NCI-H446 treated with DMSO at 0.1 percent for 48 hours (cell line): Measurements from ENCODE around the gene PCP4L1.
"Not testable (repeated sequence)": the region's sequence is repeated elsewhere in the genome, so short reads cannot be mapped to it uniquely, and the experiment has no call there.

ENCODE experiments used
- DNase-seq: peaks from one replicate; lab custom pipeline; 2025; lab: John Stamatoyannopoulos, UW

The PCP4L1 gene

GRCh38 chr1:161228032-161228431 lies 30.5 kb upstream of the PCP4L1 start:
- no peak for DNase-seq

DNA sequence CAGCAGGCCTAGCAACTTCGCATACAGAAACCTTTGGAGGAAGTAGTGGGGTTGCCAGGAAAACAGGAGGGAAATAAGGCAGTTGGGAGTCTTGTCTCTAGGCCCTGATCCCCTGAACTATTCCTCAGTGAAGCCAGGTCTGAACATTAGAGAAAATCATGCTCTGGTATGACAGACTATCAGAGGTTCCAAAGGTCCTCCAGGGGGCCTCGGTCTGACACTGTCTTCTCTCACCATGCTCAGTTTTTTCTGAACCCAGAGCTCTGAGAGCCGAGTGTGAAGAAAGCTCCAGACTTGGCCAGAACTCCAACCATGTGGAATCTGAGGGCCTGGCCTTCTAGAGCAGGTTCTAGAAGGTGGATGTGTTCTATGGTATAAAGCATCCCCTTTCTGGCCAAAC lies 28.6 kb upstream of the PCP4L1 start:
- DNase-seq = no peak

- no peak for DNase-seq
Measured at GRCh38 chr1:161230762-161231161, 27.8 kb upstream of the PCP4L1 start.

GRCh38 chr1:161233102-161233501 lies 25.4 kb upstream of the PCP4L1 start:
- DNase-seq = no peak

GRCh38 chr1:161235957-161236775 lies 22.4 kb upstream of the PCP4L1 start:
- no peak for DNase-seq

GRCh38 chr1:161238039-161238473 lies 20.5 kb upstream of the PCP4L1 start, which contains the start of gene NR1I3:
NR1I3 (minus strand) TSS chr1:161238203; CDS start chr1:161236565, 1,638 bp downstream.
- no peak for DNase-seq

DNA sequence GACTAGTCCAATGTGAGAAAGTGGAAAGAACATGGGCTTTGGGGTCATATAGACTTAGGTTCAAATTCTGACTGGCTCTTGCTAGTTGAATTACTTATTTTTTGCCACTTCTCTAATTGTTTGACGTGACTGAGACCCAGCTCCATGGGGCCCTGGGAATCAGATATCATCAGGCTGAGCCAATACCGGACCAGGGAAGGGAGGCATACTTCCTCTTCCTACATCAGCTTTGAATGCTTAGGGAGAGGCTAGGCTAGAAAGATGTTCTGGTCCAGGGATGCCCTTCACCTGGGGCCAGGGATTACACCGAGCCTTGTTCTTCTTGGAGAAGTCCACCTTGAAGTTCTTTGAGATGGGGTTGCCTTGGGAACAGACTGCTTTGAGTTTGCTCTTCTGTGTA lies 16.9 kb upstream of the PCP4L1 start:
- no peak for DNase-seq

DNA sequence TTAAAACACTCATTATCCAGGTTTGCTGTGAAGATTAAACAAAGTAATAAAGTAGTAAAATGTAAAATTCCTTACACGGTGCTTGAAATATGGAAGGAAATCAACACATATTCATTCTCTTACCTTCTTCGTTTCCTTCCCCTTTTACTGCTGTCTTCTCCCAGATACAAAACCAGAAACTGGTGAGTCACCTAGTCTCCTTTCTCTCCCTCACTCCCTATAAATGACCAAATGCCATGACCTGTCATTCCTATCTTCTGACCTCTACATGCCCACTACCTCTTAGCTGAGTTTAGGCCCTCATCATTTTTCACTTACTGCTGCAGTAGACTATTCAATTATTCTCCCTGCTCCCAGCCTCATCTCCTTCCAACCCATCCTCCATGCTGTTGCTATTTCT lies 16.2 kb upstream of the PCP4L1 start:
- no peak for DNase-seq

DNA sequence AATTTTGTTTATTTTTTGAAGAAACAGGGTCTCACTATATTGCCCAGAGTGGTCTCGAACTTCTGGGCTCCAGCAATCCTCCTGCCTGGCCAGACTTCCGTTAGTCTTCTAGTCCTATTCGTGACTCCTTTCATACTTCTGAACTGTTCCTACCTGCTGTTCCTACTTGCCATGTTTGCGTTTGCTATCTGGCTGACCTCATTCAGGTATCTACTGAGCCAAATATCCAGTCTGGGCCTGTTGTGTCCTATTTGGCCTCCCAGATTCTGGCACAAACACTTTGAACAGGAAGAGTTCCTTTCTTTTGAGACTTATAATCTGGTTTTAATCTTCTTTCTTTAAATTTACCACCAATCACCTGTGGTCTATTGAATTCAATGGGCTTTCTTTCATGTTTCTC lies 13.7 kb upstream of the PCP4L1 start:
- no peak for DNase-seq

- DNase-seq = not testable (repeated sequence)
Measured at GRCh38 chr1:161250100-161250499, 8.4 kb upstream of the PCP4L1 start.

DNA sequence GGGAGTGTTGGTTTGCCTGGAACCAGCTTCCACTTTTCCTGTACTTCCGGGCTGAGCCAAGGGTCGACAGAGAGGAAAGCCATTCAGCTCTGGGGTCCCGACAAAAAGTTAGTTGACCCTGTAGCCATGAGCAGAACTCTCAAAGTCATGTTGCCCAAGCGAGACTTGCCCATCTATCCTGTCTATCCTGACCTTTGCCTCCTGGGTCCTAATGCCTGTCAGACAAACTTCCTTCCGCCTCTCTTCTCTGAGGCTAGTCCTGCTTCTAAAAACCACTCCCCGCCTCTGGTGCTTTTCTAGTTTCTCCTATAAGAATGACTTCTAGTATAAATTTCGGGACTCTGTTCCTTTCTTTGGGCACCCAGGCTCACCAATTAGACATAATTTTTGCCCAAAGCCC lies 7.7 kb upstream of the PCP4L1 start:
- no peak for DNase-seq

GRCh38 chr1:161251579-161251978 lies 7.0 kb upstream of the PCP4L1 start:
- DNase-seq = no peak

DNA sequence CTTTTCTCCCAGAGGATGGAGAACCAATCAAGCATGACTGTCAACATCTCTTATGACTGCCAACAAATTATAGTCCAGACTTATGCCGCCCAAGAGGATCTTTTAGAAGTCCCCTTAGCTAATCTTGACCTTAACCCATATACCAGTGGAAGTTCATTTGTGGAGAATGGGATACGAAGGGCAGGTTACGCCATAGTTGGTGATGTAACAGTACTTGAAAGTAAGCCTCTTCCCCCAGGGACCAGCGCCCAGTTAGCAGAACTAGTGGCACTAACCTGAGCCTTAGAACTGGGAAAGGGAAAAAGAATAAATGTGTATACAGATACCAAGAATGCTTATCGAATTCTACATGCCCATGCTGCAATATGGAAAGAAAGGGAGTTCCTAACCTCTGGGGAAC lies 3.2 kb upstream of the PCP4L1 start:
- not testable (repeated sequence) for DNase-seq

DNA sequence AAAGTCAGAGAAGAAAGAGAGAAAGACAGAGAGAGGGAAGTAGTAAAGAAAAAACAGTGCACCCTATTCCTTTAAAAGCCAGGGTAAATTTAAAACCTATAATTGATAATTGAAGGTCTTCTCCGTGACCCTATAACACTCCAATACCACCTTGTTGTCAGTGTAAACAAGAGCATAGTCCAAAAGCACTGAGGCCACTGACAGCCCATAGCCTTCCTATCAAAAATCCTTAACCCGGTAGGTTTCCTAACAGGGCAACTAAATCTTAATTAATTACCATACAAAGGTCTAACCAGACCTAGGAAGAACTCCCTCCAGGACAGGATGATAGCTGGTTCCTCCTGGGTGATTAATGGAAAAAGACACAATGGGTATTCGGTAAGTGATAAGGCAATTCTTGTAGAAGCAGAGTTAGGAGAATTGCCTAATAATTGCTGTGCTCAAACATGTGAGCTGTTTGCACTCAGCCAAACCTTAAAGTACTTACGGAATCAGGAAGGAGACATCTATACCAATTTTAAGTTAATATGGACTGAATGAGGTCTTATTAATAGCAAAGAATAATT lies 2.5 kb upstream of the PCP4L1 start:
- DNase-seq = not testable (repeated sequence)

DNA sequence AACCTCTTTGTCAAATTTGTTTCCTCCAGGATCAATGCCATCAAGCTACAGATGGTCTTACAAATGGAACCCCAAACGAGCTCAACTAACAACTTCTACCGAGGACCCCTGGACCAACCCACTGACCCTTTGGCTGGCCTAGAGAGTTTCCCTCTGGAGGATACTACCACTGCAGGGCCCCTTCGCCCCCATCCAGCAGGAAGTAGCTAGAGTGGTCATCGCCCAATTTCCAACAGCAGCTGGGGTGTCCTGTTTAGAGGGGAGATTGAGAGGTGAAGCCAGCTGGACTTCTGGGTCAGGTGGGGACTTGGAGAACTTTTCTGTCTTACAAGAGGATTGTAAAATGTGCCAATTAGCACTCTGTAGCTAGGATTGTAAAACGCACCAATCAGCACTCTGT lies 1.4 kb upstream of the PCP4L1 start:
- not testable (repeated sequence) for DNase-seq

GRCh38 chr1:161259345-161259702 lies 779 bp downstream of the PCP4L1 start:
- DNase-seq = no peak

GRCh38 chr1:161259765-161260164 lies 1.2 kb downstream of the PCP4L1 start:
- no peak for DNase-seq

GRCh38 chr1:161260376-161261260 lies 2.1 kb downstream of the PCP4L1 start:
- no peak for DNase-seq

- DNase-seq = no peak
Measured at GRCh38 chr1:161261261-161262235, 3.0 kb downstream of the PCP4L1 start.

- no peak for DNase-seq
Measured at GRCh38 chr1:161265305-161265704, 6.8 kb downstream of the PCP4L1 start.

DNA sequence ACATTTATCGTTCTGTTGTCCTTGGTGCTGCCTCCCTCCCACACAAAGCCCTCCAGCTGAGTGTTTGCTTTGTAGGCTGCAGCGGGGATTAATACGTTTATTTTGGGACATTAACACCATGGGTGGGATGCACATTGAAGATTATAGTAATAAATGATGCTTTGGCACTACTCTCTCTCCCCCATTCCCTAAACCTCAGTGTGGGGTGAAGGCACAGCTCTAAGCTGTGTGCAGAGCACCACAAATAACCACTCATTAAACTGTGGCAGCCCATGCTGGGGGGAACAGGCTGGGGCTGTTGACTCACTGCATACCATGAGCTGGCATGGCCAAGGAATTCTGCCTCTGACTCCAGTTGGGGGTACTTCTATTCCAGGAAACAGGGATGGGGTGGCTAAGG lies 7.7 kb downstream of the PCP4L1 start:
- DNase-seq = no peak
